HFF-Myc (cell line): ENCODE results near the gene TMEM86A.
A peak's percentile ranks its signal among the peaks of the same experiment; 100 is the strongest.

Experiments
- DNase-seq: peaks from one replicate; pipeline ENCODE4 v3.0.0-alpha.2; 2011; ENCODE audit warnings: low read depth; ENCODE audit errors: extremely low read depth
- H3K4me3 ChIP-seq: replicated peaks from 2 replicates; pipeline ENCODE4 v1.5.1; 2011; ENCODE audit warnings: low read depth, mild to moderate bottlenecking, control low read depth, low read length
- TF ChIP-seq, protein P1 (sequence below): IDR thresholded peaks from 2 replicates; pipeline ENCODE4 v1.5.1; 2012; ENCODE audit warnings: mild to moderate bottlenecking, low read depth, low read length, control low read depth; ENCODE audit errors: missing control alignments

Gene TMEM86A

DNA sequence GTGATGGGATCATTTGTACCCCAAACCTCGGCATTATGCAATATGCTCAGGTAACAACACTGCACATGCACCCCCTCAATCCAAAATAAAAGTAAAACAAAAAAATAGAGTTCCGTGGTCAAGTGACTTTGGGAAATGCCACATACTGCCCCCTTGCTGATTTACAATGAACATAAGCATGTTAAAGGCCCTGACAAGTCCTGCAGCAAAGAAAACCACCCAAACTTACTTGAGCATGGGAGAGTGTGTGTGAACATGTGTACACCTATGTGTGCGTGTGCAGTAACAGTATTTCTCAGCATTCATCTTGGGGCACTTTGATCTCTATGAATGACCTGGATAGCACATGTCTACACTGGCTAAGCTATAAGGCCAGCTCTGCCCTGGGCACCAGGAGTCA is 43.2 kb downstream of the TMEM86A start:
- H3K4me3 ChIP-seq = no peak overlapping the region
- TF ChIP-seq, protein P1, sequence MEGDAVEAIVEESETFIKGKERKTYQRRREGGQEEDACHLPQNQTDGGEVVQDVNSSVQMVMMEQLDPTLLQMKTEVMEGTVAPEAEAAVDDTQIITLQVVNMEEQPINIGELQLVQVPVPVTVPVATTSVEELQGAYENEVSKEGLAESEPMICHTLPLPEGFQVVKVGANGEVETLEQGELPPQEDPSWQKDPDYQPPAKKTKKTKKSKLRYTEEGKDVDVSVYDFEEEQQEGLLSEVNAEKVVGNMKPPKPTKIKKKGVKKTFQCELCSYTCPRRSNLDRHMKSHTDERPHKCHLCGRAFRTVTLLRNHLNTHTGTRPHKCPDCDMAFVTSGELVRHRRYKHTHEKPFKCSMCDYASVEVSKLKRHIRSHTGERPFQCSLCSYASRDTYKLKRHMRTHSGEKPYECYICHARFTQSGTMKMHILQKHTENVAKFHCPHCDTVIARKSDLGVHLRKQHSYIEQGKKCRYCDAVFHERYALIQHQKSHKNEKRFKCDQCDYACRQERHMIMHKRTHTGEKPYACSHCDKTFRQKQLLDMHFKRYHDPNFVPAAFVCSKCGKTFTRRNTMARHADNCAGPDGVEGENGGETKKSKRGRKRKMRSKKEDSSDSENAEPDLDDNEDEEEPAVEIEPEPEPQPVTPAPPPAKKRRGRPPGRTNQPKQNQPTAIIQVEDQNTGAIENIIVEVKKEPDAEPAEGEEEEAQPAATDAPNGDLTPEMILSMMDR = no peak
- DNase-seq = no peak

DNA sequence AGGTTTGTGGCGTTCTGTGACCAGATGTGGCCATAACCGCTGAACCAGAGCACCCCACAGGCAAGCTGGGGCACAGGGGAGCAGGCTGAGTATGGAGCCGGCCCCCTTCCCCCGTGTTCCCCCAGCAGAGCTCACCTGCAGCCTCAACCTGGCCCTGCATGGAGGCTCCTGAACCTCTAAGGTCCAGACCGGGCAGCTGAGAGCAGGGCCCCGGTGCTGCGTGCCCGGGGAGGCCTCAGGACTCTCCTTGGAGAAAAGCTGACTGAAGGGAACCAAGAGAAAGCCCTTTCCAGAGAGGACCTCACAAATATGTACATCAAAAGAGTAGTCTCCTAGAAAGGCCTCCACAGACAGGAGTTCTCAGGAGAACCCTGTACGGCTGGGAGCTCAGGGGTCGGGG is 44.8 kb downstream of the TMEM86A start:
- TF ChIP-seq, protein P1 = no peak
- no peak overlapping the region for H3K4me3 ChIP-seq
- DNase-seq = no peak

DNA sequence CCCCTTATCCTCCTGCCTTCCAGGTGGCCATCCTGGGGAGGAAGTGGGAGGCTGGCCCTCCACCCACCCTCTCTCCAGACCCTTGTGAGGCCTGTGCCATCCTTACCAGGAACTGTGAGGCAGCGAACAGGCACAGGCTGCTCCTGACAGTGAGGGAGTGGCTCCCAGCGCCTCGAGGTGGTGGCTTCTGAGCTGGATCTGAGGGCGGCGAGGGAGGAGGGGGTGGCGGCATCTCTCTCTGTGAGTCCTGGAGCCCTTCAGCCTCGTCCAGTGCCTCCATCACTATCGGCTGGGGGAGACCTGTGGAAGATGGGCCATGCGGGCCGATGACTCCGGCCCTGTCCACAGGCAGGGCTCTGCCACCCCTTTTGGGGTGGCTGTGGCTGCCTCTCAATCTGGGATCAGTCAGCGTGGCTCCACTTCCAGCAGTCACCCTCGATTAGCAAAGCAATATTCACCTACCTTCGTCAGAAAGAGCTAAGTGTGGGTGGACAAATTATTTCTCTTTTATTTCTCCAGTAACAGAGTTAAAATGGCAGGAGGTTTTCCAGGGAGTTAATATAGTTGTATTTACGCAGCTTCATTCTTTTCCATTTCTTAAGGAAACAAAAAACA is 45.4 kb downstream of the TMEM86A start:
- no peak for DNase-seq
- TF ChIP-seq, protein P1 = no peak

DNA sequence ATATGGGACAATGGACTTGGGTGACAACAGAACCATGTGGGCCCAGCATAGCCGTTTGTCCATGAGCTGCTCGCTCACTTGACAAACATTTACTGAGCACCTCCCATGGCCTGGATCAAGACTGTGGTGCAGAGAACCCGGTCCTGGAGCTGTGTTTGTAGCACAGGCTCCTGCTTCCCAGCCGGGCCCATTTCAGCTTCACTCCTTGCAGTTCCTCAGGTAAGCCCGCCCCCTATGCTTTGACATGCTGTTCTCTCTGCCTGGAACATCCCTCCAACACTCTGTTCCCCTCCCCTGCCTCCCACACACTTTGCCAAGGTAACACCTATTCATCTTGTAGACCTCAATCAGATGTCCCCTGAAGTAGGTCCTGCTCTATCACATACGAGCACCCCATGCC is 46.7 kb downstream of the TMEM86A start:
- TF ChIP-seq, protein P1 = no peak

More for the DNA sequence above, 45.4 kb downstream of the TMEM86A start:
- H3K4me3 ChIP-seq = no peak overlapping the region

DNA sequence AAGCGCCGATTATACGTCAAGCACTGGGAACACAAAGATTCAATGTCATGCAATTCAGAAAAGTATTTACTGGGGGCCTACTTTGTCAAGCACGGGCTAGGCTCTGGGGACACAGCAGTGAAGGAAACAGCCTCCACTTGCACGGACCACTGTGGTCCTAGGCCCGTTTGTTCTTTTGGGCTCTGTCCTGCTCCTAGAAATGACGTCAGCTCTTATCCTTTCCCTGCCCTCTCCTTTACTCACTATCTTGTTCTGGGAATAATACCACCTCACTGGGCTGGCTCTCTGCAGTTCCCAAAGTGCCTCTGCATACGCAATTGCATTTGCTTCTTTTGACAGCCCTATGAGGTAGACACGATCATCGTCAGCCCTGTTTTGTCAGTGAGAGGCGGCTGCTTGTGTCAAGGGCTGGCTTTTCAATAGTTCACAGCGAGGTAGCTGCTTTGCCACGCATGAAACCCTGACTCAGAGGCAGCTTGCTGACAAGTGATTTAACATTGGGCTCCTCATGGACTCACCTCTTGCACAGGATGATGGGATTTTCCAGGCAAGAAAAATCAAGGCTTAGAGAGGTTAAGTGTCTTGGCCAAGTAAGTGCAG is 50.3 kb downstream of the TMEM86A start:
- TF ChIP-seq, protein P1 = no peak
- no peak for DNase-seq
- no peak overlapping the region for H3K4me3 ChIP-seq

More for the DNA sequence above, 46.7 kb downstream of the TMEM86A start:
- DNase-seq = no peak
- no peak overlapping the region for H3K4me3 ChIP-seq

DNA sequence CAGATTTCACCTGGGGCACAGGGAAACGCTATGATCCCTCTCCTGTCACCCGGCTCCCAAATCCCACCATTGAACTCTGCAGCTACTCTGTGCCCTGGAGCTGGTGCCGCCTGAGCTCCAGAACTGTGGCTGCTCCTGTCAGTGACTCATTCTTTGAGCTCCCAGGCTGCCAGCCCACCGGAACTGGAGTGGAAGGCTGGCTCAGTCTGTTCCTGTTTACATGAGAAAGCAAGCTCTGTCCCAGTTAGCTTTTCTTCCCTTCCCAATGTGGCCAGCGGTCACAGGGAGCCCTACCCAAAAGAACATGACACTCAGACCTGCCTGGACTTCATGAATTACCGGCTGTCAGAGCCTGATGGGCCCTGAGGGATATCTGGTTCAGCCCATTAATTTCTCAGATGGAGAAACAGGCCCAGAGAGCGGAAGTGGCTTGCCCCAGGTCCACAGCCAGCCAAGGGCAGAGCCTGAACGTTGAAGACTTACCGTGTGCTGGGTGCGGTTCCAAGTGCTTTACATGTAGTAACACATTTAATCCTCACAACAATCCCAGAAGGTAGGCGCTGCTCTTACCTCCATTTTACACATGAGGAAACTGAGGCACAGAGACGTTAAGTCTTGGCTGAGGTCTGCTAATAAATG is 51.2 kb downstream of the TMEM86A start:
- no peak overlapping the region for H3K4me3 ChIP-seq
- DNase-seq = peak; percentile 39
- TF ChIP-seq, protein P1 = no peak
